WTC11 (cell line): ENCODE data around the gene C10orf71. TPM values are rescaled to one million over a fixed set of nuclear protein-coding genes. Genes with fewer than 3 reads are reported as not detected.

Experiments
- ATAC-seq: fragments of 200-7000 bp; cut with Tn5 transposase; 2 replicates; pipeline ENCODE4 v1.10.0; 2021; ENCODE audit warnings: mild to moderate bottlenecking, moderate library complexity
- CTCF ChIA-PET: fragments of 300-600 bp; sonication (Branson Sonifier 250); formaldehyde crosslinking; loops from one replicate; lab custom pipeline; 2021; ENCODE audit warnings: antibody characterized with exemption; lab: Charles Lee
- POLR2A ChIA-PET: fragments of 350-600 bp; sonication (Branson Sonifier 250); formaldehyde crosslinking; loops from one replicate; lab custom pipeline; 2021; ENCODE audit warnings: antibody characterized with exemption; lab: Charles Lee
- DNase-seq: peaks from one replicate; pipeline ENCODE4 v3.0.0; 2021; ENCODE audit warnings: low spot score
- H3K27ac Mint-ChIP-seq: 2 replicates; pipeline ENCODE4 v1.8.0; 2021; ENCODE audit warnings: mixed read lengths
- H3K27me3 Mint-ChIP-seq: 2 replicates; pipeline ENCODE4 v1.8.0; 2021; ENCODE audit warnings: low read depth, mild to moderate bottlenecking, moderate library complexity, mixed read lengths
- H3K36me3 Mint-ChIP-seq: 2 replicates; pipeline ENCODE4 v1.8.0; 2021; ENCODE audit warnings: mixed read lengths
- H3K4me1 Mint-ChIP-seq: 2 replicates; pipeline ENCODE4 v1.8.0; 2022; ENCODE audit warnings: mixed read lengths
- H3K4me3 Mint-ChIP-seq: 2 replicates; pipeline ENCODE4 v1.8.0; 2021; ENCODE audit warnings: mild to moderate bottlenecking, moderate library complexity, mixed read lengths
- H3K9me3 Mint-ChIP-seq: 2 replicates; pipeline ENCODE4 v1.8.0; 2021; ENCODE audit warnings: mixed read lengths
- ESRRA ChIP-seq: sonication (generic); formaldehyde crosslinking; IDR thresholded peaks from 2 replicates; pipeline ENCODE4 v1.8.1; 2022; ENCODE audit warnings: mild to moderate bottlenecking, missing genetic modification reagents, borderline replicate concordance
- ETV6 ChIP-seq: sonication (generic); formaldehyde crosslinking; IDR thresholded peaks from 2 replicates; pipeline ENCODE4 v1.8.1; 2022; ENCODE audit warnings: mild to moderate bottlenecking, missing genetic modification reagents
- FOXK1 ChIP-seq: sonication (generic); formaldehyde crosslinking; IDR thresholded peaks from 2 replicates; pipeline ENCODE4 v1.8.0; 2022; ENCODE audit warnings: mild to moderate bottlenecking, moderate library complexity, missing genetic modification reagents
- NR3C1 ChIP-seq: sonication (generic); formaldehyde crosslinking; conservative IDR thresholded peaks from 2 replicates; pipeline ENCODE4 v1.8.1; 2023; ENCODE audit warnings: low read depth, mild to moderate bottlenecking, missing genetic modification reagents
- RORB ChIP-seq: fragments of 250-450 bp; sonication (Bioruptor Pico); IDR thresholded peaks from 2 replicates; pipeline ENCODE4 v1.9.0; 2021; ENCODE audit warnings: mild to moderate bottlenecking
- SOX15 ChIP-seq: fragments of 250-450 bp; sonication (Bioruptor Pico); IDR thresholded peaks from 2 replicates; pipeline ENCODE4 v1.9.0; 2021; ENCODE audit warnings: mild to moderate bottlenecking
- SP1 ChIP-seq: sonication (generic); formaldehyde crosslinking; conservative IDR thresholded peaks from 2 replicates; pipeline ENCODE4 v1.8.1; 2022; ENCODE audit warnings: missing genetic modification reagents
- TP53 ChIP-seq: sonication (generic); formaldehyde crosslinking; IDR thresholded peaks from 2 replicates; pipeline ENCODE4 v1.8.1; 2023; ENCODE audit warnings: mild to moderate bottlenecking, missing genetic modification reagents
- ZNF121 ChIP-seq: sonication (generic); formaldehyde crosslinking; IDR thresholded peaks from 2 replicates; pipeline ENCODE4 v1.8.0; 2023; ENCODE audit warnings: missing genetic modification reagents
- ZNF138 ChIP-seq: sonication (generic); formaldehyde crosslinking; conservative IDR thresholded peaks from 2 replicates; pipeline ENCODE4 v1.8.1; 2022; ENCODE audit warnings: mild to moderate bottlenecking, moderate library complexity, missing genetic modification reagents
- ZNF219 ChIP-seq: sonication (generic); formaldehyde crosslinking; IDR thresholded peaks from 2 replicates; pipeline ENCODE4 v1.8.0; 2023; ENCODE audit warnings: missing genetic modification reagents, mild to moderate bottlenecking, borderline replicate concordance
- ZNF263 ChIP-seq: sonication (generic); formaldehyde crosslinking; IDR thresholded peaks from 2 replicates; pipeline ENCODE4 v1.8.1; 2022; ENCODE audit warnings: low read depth, mild to moderate bottlenecking, moderate library complexity, missing genetic modification reagents
- ZNF317 ChIP-seq: sonication (generic); formaldehyde crosslinking; IDR thresholded peaks from 2 replicates; pipeline ENCODE4 v1.8.1; 2023; ENCODE audit warnings: low read depth, mild to moderate bottlenecking, moderate library complexity, missing genetic modification reagents, borderline replicate concordance
- ZNF416 ChIP-seq: fragments of 250-450 bp; sonication (Bioruptor Pico); IDR thresholded peaks from 2 replicates; pipeline ENCODE4 v1.9.0; 2021; ENCODE audit warnings: mild to moderate bottlenecking, inconsistent platforms
- total RNA-seq: library from RNA; stranded (reverse); gene quantifications from 3 replicates; pipeline ENCODE4 v1.2.3, GENCODE V29; 2021
- TF ChIP-seq, protein P1 (sequence below): sonication (generic); formaldehyde crosslinking; IDR thresholded peaks from 2 replicates; pipeline ENCODE4 v1.8.1; 2023; ENCODE audit warnings: mild to moderate bottlenecking, missing genetic modification reagents
- TF ChIP-seq, protein P2 (sequence below): fragments of 200-600 bp; IDR thresholded peaks from 2 replicates; pipeline ENCODE4 v1.8.0; 2022; ENCODE audit warnings: antibody characterized with exemption
- TF ChIP-seq, protein P3 (sequence below): fragments of 250-450 bp; sonication (Bioruptor Pico); IDR thresholded peaks from 2 replicates; pipeline ENCODE4 v1.8.0; 2021; ENCODE audit warnings: mild to moderate bottlenecking
- TF ChIP-seq, protein P4 (sequence below): sonication (generic); formaldehyde crosslinking; IDR thresholded peaks from 2 replicates; pipeline ENCODE4 v1.8.1; 2022; ENCODE audit warnings: low read depth, mild to moderate bottlenecking, moderate library complexity, missing genetic modification reagents, borderline replicate concordance
- TF ChIP-seq, protein P5 (sequence below): sonication (generic); formaldehyde crosslinking; IDR thresholded peaks from 2 replicates; pipeline ENCODE4 v1.8.1; 2023; ENCODE audit warnings: mild to moderate bottlenecking, missing genetic modification reagents, moderate library complexity
- TF ChIP-seq, protein P6 (sequence below): sonication (generic); formaldehyde crosslinking; IDR thresholded peaks from 2 replicates; pipeline ENCODE4 v1.8.0; 2023; ENCODE audit warnings: missing genetic modification reagents
- TF ChIP-seq, protein P7 (sequence below): sonication (generic); formaldehyde crosslinking; IDR thresholded peaks from 2 replicates; pipeline ENCODE4 v1.8.1; 2023; ENCODE audit warnings: mild to moderate bottlenecking, missing genetic modification reagents, moderate library complexity
- TF ChIP-seq, protein P8 (sequence below): sonication (generic); formaldehyde crosslinking; IDR thresholded peaks from 2 replicates; pipeline ENCODE4 v1.8.1; 2022; ENCODE audit warnings: mild to moderate bottlenecking, missing genetic modification reagents, moderate library complexity, borderline replicate concordance

Gene C10orf71
- total RNA-seq, 1 experiment from 2014 or later: not detected

DNA sequence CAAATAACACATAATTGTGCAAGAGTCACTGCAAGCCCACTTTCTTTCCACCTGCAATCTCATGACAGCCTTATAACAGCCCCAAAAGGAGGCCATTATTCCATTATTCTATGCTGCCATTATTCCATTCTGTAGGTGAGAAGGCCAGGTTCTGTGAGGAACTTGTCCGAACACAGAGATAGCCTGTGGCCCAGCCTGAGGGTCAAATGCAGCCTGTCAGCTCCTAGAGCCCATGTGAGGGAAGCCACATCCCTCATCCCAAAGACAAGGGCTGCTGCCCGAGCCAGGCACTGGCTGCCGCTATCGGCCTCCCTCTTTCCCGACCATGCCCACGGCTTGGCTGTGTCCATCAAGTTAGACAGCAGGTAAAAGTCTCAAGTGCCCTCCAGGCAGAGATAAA is 24.1 kb upstream of the C10orf71 start (continued):
- TF ChIP-seq, protein P1, sequence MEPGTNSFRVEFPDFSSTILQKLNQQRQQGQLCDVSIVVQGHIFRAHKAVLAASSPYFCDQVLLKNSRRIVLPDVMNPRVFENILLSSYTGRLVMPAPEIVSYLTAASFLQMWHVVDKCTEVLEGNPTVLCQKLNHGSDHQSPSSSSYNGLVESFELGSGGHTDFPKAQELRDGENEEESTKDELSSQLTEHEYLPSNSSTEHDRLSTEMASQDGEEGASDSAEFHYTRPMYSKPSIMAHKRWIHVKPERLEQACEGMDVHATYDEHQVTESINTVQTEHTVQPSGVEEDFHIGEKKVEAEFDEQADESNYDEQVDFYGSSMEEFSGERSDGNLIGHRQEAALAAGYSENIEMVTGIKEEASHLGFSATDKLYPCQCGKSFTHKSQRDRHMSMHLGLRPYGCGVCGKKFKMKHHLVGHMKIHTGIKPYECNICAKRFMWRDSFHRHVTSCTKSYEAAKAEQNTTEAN (CRISPR knock-in tag): no peak
- TF ChIP-seq, all 79 proteins: peak for 0

DNA sequence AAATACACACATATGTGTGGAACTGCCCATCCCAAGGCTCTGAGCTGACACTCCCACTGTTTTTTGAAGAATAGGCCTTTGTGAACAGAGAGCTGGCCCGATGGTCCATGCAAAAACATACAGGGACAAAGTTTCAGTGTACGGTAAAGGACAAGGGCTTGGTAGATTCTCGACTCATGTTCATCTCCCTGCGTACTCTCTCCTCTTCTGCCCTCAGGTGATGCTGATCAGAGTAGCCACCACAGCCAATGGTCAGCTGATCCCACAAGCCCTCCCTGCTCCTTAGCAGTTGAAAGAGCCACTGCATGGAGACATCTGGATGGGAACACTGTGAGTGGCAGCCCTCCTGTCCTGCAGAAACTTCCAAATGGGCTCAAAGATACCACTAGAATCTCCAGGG is 23.1 kb upstream of the C10orf71 start:
- ChIA-PET POLR2A (no interaction called here), CTCF (interaction anchor here (3.5 kb wide), 1 partner anchor 132 kb away, joined by 8 read pairs; no protein-coding TSS in a partner anchor)
- H3K4me1 Mint-ChIP-seq: no peaks in the 10 kb centered on the region
- no peak overlapping the region for H3K4me3 Mint-ChIP-seq
- H3K27me3 Mint-ChIP-seq: no peaks in the 10 kb centered on the region
- H3K9me3 Mint-ChIP-seq: no peaks in the 10 kb centered on the region
- ATAC-seq (no peak), DNase-seq (no peak)
- no peaks in the 10 kb centered on the region for H3K36me3 Mint-ChIP-seq
- TF ChIP-seq, protein P2, sequence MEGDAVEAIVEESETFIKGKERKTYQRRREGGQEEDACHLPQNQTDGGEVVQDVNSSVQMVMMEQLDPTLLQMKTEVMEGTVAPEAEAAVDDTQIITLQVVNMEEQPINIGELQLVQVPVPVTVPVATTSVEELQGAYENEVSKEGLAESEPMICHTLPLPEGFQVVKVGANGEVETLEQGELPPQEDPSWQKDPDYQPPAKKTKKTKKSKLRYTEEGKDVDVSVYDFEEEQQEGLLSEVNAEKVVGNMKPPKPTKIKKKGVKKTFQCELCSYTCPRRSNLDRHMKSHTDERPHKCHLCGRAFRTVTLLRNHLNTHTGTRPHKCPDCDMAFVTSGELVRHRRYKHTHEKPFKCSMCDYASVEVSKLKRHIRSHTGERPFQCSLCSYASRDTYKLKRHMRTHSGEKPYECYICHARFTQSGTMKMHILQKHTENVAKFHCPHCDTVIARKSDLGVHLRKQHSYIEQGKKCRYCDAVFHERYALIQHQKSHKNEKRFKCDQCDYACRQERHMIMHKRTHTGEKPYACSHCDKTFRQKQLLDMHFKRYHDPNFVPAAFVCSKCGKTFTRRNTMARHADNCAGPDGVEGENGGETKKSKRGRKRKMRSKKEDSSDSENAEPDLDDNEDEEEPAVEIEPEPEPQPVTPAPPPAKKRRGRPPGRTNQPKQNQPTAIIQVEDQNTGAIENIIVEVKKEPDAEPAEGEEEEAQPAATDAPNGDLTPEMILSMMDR: no peak
- TF ChIP-seq, protein P3, sequence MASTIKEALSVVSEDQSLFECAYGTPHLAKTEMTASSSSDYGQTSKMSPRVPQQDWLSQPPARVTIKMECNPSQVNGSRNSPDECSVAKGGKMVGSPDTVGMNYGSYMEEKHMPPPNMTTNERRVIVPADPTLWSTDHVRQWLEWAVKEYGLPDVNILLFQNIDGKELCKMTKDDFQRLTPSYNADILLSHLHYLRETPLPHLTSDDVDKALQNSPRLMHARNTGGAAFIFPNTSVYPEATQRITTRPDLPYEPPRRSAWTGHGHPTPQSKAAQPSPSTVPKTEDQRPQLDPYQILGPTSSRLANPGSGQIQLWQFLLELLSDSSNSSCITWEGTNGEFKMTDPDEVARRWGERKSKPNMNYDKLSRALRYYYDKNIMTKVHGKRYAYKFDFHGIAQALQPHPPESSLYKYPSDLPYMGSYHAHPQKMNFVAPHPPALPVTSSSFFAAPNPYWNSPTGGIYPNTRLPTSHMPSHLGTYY (CRISPR knock-in tag): no peak
- TF ChIP-seq ESRRA (CRISPR knock-in tag) (no peak), FOXK1 (no peak), RORB (CRISPR knock-in tag) (no peak), TP53 (no peak), ZNF317 (CRISPR knock-in tag) (no peak), ZNF121 (CRISPR knock-in tag) (no peak), ZNF416 (no peak), ZNF138 (CRISPR knock-in tag) (no peak), SOX15 (CRISPR knock-in tag) (no peak), ZNF263 (CRISPR knock-in tag) (no peak), SP1 (CRISPR knock-in tag) (no peak)
- TF ChIP-seq, protein P4, sequence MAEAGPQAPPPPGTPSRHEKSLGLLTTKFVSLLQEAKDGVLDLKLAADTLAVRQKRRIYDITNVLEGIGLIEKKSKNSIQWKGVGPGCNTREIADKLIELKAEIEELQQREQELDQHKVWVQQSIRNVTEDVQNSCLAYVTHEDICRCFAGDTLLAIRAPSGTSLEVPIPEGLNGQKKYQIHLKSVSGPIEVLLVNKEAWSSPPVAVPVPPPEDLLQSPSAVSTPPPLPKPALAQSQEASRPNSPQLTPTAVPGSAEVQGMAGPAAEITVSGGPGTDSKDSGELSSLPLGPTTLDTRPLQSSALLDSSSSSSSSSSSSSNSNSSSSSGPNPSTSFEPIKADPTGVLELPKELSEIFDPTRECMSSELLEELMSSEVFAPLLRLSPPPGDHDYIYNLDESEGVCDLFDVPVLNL (CRISPR knock-in tag): no peak
- TF ChIP-seq, protein P5, sequence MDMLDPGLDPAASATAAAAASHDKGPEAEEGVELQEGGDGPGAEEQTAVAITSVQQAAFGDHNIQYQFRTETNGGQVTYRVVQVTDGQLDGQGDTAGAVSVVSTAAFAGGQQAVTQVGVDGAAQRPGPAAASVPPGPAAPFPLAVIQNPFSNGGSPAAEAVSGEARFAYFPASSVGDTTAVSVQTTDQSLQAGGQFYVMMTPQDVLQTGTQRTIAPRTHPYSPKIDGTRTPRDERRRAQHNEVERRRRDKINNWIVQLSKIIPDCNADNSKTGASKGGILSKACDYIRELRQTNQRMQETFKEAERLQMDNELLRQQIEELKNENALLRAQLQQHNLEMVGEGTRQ (CRISPR knock-in tag): no peak
- no peak overlapping the region for H3K27ac Mint-ChIP-seq

DNA sequence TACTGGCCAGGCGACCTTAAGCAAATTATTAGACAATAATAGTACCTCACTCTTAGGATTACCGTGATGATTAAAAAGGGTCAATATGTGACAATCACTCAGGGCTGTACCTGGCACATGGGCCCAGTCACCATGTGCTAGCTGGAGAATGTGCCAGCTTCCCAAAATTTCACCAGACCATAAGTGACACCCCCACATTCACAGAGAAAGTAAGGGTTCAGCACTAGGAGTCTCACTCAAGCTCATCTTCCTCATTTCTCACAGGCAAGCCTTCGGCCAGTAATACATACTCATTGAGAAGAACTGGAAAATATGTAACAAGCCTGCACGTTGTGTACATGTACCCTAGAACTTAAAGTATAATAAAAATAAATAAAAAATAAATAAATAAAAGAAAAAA is 22.4 kb upstream of the C10orf71 start:
- no peak for ATAC-seq
- ChIA-PET POLR2A (no interaction called here), CTCF (interaction anchor here (3.5 kb wide), 1 partner anchor 131 kb away, joined by 8 read pairs; no protein-coding TSS in a partner anchor)
- H3K27ac Mint-ChIP-seq: no peak overlapping the region
- DNase-seq: no peak
- H3K27me3 Mint-ChIP-seq: no peaks in the 10 kb centered on the region
- no peaks in the 10 kb centered on the region for H3K36me3 Mint-ChIP-seq
- H3K4me3 Mint-ChIP-seq: no peak overlapping the region
- no peaks in the 10 kb centered on the region for H3K9me3 Mint-ChIP-seq
- H3K4me1 Mint-ChIP-seq: no peaks in the 10 kb centered on the region
- TF ChIP-seq ZNF219 (CRISPR knock-in tag): no peak
- TF ChIP-seq, protein P6, sequence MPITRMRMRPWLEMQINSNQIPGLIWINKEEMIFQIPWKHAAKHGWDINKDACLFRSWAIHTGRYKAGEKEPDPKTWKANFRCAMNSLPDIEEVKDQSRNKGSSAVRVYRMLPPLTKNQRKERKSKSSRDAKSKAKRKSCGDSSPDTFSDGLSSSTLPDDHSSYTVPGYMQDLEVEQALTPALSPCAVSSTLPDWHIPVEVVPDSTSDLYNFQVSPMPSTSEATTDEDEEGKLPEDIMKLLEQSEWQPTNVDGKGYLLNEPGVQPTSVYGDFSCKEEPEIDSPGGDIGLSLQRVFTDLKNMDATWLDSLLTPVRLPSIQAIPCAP (CRISPR knock-in tag): no peak
- TF ChIP-seq, protein P7, sequence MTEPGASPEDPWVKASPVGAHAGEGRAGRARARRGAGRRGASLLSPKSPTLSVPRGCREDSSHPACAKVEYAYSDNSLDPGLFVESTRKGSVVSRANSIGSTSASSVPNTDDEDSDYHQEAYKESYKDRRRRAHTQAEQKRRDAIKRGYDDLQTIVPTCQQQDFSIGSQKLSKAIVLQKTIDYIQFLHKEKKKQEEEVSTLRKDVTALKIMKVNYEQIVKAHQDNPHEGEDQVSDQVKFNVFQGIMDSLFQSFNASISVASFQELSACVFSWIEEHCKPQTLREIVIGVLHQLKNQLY (CRISPR knock-in tag): no peak
- TF ChIP-seq, protein P8, sequence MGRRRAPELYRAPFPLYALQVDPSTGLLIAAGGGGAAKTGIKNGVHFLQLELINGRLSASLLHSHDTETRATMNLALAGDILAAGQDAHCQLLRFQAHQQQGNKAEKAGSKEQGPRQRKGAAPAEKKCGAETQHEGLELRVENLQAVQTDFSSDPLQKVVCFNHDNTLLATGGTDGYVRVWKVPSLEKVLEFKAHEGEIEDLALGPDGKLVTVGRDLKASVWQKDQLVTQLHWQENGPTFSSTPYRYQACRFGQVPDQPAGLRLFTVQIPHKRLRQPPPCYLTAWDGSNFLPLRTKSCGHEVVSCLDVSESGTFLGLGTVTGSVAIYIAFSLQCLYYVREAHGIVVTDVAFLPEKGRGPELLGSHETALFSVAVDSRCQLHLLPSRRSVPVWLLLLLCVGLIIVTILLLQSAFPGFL (CRISPR knock-in tag): no peak
- no peak for TF ChIP-seq ETV6 (CRISPR knock-in tag)
- no peak for TF ChIP-seq NR3C1 (CRISPR knock-in tag)
